Activated CD4-positive, alpha-beta T cell treated with anti-CD3 and anti-CD28 coated beads, Interleukin-2, amount 50 U/mL, for 48 hours (primary cell): ENCODE data around the gene ARHGAP8.
A peak's percentile ranks its signal among the peaks of the same experiment; 100 is the strongest.
"Not testable (repeated sequence)": the region's sequence is repeated elsewhere in the genome, so short reads cannot be mapped to it uniquely, and the experiment has no call there.

Source experiments
- DNase-seq, 2 experiments: peaks; one replicate each; pipeline ENCODE4 v3.0.0-alpha.2; 2020

Gene ARHGAP8

DNA sequence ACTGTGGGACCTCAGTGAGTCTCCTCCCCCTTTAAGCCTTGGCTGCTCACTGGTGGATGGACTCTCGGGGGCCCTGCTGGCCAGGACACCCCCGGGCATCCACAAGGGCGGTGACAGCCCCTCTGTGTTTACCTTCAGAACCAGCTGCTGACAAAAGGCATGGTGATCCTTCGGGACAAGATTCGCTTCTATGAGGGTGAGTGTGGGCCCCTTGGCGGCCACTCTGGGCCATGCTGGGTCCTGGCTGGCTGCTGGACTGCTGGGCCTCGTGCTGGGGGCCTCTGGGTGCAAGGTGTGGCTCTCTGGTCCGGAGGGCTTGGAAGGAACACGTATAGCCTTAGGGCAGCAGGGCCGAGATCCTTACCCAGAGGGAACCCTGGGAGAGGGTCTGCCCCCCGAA, 25.9 kb upstream of the ARHGAP8 start:
- no peak for DNase-seq

DNA sequence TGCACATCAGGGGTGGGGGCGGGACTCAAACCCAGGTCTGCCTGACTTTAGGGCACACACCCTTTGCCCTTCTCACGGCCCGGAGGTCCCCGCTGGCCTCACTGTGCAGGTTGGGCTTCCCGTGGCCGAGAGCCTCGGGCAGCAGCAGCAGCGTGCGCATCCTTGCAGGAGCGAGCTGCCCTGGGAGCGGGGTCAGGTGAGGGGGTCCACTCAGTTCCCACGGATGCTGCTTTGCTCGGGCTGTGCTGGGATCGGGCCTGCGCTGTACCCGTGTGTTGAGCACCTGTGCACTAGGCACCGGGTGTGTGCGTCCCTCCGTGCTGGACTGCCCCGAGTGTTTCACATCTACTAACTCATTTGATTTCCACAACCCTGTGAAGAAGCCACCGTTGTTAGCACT, 25.2 kb upstream of the ARHGAP8 start:
- no peak for DNase-seq

DNA sequence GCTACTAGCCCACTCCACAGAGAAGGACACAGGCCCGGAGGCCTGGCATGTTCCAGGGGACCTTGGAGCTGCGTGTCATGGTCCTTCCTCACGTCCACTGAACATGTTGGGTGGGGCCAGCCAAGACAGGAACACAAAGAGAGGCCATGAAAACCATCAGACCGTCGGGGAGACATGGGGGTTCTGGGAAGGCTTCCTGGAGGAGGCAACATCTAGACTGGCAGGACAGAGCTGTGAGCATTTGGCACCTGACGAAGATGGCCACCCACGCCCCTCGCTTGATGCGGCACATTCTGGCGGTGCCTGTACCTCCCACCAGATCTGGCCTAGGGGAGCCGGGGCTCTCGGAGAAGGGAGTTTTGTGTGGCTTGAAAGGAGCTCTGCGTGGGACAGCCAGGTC, 24.7 kb upstream of the ARHGAP8 start:
- no peak for DNase-seq

DNA sequence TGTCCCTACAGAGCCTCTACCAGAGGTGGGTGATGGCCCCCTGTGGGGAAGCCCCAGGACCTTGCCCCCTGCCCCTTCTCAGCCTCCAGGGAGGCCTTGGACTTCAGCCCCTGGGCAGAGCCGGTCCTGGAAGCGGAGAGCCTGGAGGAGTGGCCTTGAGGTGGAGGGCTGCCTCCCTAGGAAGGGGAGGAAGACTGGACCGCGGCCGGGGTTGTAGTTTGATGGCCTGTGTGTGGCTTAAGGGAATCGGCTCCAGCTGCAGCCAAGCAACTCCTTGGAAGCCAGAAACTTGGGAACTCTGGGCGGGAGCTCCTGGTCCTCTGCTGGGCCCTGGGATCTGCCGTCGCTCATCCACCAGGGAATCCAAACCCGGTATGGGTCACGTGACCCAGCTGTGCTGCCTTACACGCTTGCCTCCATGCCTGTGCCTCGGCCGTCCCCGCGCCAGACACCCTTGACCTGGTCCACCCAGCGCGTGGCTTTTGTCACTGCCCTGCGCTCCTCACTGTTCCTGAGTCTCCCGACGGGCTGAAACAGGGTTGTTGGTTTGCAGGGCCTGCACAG, 23.5 kb upstream of the ARHGAP8 start:
- DNase-seq = no peak

DNA sequence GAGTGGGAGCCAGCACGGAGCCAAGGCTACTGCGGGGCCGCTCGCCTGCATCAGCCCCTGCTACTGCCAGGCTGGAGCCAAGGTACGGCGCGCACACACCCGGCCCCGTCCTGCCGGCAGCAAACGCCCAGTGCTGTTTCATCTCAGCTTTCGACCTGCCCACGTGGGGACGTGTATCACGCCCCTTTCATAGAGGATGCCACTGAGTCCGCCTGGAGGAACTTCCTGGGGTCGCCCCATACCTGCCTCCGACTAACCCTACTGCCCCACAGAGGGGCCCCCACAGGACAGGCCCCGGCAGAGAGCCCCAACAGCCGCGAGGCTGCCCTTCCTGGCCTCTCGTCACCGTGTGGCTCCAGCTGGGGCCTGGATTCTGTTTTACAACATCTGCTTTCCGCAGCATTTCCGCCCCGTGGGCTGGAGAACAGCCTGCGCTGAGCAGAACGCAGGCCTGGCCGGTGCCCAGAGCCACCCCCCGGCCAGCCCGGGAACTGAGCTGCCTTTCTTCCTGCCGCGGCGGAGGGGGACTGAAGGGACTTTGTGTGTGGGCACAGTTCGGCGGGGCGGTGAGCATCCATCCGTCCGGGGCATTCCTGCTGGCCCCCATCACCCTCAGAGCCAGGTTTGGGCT, 22.9 kb upstream of the ARHGAP8 start:
- no peak for DNase-seq

DNA sequence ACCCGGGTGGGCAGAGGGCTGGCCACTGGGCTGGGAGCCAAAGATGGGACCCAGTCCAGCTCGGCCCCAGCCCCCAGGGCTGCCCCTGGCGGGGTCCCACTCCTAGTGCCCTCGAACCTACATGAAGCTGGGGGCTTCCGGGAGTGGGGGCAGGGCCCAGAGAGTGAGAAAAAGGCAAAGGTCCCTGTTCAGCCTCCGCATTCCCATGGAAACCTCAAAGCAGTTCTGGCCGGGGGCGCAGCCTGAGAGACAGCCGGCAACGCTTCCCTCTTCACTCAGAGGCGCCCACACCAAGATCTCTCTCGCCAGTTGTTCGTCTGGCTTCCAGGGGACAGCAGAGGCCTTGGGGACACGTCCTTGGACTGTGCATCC, 22.4 kb upstream of the ARHGAP8 start:
- DNase-seq = no peak

DNA sequence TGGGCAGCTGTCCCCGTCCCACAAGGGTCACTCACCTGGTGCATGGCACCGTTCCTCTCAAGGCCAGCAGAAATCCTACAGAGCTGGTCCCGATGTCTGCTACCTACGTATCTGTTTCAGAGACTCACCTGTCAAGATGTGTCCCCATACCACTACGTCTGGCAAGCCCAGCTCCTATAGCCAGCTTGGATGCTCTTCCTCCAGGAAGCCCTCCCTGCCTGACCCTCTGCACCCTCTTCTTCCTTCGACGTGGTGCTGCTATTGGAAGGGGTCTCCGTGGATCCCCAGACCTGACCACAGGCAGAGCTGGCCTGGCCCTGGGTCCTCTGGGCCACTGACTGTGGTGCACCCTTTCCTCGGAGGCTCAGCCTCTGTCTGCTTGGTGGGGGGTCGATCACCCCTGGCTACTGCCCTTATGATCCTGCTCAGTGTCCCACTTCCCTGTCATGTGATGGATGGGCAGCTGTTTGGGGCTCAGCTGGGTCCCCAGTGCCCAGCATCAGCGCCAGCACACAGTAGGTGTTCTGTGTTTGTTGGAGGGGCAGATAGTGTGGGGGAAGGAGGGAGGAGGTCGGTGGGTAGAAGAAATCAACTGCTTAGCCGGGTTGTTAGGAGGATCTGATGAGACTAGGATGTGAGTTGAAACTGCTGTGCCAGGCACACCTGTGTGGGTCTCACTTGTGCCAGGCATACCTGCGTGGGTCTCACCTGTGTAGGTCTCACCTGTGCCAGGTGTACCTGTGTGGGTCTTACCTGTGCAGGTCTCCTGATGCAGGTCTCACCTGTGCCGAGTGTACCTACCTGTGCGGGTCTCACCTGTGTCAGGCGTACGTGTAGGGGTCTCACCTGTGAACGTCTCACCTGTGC, 21.7 kb upstream of the ARHGAP8 start:
- no peak for DNase-seq

DNA sequence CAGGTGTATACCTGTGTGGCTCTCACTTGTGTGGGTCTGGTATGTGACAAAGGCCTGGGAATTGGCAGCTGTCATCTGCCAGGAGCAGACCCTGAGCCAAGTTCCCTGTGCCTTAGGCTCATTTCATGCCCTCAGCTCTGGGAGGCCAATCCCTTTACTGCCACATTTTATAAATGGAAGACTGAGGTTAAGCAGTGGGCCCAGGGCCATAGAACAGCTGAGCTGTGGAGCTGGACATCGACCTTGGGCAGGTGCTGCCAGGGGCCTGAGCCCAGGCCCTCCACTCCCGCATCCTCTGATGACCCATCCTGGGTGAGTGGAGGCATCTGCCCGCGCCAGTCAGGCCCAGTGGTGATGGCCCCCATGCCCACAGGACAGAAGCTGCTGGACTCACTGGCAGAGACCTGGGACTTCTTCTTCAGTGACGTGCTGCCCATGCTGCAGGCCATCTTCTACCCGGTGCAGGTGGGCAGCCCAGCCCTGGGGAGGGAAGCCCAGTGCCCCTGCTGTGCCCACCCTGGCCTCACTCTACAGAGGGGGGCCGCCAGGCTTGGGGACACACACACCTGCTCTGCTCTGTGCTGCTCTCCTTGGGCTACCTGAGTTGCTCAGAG, 20.9 kb upstream of the ARHGAP8 start:
- no peak for DNase-seq

DNA sequence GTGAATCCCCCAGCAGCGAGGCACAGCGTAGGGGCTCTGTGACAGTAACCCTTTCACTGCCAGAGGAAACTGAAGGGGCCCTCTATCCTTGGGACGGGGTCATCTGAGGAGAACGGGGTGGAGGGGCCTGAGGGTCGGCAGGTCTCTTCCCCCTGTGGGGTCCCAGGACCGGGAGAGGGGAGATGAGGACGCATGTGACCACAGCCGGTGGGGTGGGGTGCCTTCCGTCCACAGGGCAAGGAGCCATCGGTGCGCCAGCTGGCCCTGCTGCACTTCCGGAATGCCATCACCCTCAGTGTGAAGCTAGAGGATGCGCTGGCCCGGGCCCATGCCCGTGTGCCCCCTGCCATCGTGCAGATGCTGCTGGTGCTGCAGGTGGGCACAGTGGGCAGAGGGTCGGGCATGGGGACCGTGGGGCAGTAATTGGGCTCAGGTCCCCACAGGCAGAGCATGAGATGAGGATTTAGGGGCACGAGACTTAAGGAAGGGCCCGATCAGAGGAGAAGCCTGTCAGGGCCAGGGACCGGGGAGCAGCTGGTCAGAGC, 20.3 kb upstream of the ARHGAP8 start:
- no peak for DNase-seq

DNA sequence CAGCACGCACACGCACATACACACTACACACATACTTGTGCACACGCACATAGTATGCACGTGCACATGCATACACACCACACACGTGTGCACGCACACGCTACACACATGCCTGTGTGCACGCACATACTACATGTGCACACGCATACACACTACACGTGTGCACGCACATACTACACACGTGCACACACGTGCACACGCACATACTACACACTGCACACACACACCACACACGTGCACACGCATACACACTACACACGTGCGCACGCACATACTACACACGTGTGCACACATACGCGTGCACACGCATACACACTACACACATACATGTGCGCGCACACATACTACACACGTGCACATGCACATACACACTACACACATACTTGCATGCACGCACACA, 19.7 kb upstream of the ARHGAP8 start:
- DNase-seq = no peak

DNA sequence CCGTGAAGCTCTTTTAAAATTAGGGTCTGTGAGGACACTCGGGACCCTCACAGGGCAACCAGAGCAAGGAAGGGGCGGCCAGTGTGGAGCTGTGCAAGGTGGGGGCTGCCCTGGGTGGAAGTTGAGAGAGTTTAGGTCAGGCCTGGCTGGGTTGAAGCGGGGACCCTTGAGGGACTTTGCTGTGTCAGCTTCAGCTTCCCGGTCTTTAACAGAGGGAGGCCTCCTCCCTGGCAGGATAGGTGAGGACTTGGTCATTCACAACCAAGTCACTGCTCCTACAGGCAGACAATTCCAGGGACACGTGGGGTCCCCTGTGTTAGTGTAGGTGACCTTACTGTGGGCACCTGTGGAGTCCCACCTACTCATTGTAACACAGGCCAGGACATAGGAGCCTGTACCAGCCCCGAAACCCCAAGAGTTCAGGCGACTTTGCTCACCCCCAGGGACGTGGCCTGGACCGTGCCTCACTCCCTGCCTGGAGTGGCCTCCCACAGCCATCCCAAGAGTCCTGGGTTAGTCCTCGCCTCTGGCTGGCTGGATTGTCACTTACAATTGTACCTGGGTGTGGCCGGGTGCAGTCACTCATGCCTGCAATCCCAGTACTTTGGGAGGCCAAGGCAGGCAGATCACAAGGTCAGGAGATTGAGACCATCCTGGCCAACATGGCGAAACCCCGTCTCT, 18.8 kb upstream of the ARHGAP8 start:
- no peak for DNase-seq

DNA sequence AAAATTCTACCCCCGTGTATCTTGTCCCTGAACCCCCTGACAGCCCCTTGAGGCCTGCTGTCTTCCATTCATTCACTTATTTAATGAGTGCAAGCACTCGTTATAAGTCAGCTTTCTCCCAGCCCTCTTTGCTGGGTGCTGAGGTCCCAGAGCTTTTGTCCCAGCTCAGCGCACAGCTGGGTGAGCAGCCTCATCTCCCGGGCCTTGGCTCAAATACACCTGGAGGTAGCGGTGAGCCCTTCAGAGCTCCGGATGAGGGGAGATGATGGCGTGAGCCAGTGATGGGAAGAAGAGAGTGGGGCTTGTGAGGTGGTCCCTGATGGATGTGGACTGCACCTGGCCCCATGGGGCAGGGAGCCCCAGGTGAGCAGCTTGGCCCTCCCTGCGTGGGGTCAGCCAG, 18.1 kb upstream of the ARHGAP8 start:
- DNase-seq = no peak

DNA sequence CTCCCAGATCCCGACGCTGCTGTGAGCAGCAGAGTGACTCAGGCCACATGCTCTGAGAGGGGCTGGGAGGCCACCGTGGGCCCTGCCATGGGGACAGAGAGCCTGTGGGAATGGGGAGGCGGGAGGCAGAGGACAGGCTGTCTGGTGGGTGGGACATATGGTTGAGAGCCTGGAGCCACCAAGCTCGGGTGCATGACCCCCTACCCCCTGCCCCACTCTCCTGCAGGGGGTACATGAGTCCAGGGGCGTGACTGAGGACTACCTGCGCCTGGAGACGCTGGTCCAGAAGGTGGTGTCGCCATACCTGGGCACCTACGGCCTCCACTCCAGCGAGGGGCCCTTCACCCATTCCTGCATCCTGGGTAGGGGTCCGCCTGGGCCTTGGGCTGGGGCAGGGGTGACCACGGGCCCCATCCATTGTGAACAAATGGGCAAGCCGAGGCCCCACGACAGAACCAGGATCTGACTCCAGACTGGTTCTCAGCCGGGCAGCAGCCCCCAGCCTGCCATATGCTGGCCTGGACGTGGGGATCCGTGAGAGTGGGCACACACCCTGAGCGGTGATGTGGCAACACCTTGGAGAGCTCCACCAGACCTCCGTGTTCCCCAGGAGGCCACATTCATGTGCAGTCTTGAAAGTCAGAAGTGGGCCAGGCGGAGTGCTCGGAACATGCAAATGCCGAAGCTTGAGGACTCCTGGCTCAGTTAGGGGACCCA, 17.4 kb upstream of the ARHGAP8 start:
- no peak for DNase-seq

DNA sequence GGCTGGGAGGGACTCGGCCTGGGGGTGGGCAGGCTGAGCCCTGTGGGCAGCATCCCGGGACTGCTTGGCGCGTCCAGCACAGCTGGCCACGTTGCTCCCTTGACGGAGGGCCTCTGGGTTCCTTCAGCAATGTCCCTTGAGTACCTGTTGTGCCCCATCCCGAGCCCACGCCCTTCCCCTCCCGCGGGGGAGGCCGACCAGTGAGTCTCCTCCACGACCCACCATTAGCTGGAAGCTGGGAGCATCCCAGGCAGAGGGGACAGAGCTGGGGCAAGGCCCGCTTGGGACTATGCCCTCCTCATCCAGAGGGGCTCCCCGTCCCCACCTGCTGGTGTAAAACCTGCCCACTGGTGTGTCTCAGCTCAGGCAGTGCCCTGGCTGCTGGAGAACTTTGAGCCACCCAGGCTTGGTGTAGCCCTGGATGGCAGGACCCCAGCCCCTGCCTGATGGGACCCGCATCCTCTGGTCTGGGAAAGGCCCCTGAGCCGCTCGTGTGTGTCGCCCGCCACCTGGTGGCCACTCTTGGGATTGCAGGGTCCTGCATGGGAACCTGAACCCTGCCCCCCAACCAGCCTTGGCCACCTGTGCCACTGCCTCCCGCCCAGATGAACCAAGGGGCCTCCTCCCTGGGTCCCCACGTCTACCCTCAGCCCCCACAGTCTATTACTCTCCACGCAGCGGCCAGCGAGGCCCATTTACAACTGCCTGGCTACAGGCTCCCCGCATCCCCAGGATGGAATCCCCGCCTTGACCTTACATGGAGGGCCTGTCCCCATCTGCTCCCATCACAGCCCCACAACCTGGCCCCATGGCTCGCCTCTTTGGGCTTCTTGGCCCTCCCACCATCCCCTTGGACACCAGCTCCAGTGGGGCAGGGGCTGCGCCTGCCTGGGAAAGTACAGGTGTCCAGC, 16.6 kb upstream of the ARHGAP8 start:
- peak; percentile 87 to 90 for DNase-seq

DNA sequence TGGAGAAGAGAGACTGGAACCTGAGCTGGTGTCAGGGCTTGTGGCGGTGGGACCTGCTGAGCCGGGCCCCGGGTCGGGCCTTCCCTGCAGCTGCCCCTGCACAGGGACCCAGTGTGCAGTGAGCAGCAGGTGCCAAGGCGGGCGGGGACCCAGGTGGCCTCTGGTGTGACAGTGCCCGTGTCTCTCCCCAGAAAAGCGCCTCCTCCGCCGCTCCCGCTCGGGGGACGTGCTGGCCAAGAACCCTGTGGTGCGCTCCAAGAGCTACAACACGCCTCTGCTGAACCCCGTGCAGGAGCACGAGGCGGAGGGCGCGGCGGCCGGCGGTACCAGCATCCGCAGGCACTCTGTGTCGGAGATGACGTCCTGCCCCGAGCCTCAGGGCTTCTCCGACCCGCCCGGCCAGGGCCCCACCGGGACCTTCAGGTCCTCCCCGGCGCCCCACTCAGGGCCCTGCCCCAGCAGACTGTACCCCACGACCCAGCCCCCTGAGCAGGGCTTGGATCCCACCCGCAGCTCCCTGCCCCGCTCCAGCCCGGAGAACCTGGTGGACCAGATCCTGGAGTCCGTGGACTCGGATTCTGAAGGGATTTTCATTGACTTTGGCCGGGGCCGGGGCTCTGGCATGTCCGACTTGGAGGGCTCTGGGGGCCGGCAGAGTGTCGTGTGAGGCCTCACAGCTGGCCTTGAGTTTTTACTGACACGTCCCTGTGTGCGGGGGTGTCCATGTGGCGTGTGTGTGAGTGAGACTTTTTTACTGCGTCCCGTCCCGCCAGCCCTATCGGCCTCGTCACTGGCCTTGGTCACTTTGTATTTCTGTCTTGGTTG, 15.6 kb upstream of the ARHGAP8 start:
- DNase-seq = no peak

DNA sequence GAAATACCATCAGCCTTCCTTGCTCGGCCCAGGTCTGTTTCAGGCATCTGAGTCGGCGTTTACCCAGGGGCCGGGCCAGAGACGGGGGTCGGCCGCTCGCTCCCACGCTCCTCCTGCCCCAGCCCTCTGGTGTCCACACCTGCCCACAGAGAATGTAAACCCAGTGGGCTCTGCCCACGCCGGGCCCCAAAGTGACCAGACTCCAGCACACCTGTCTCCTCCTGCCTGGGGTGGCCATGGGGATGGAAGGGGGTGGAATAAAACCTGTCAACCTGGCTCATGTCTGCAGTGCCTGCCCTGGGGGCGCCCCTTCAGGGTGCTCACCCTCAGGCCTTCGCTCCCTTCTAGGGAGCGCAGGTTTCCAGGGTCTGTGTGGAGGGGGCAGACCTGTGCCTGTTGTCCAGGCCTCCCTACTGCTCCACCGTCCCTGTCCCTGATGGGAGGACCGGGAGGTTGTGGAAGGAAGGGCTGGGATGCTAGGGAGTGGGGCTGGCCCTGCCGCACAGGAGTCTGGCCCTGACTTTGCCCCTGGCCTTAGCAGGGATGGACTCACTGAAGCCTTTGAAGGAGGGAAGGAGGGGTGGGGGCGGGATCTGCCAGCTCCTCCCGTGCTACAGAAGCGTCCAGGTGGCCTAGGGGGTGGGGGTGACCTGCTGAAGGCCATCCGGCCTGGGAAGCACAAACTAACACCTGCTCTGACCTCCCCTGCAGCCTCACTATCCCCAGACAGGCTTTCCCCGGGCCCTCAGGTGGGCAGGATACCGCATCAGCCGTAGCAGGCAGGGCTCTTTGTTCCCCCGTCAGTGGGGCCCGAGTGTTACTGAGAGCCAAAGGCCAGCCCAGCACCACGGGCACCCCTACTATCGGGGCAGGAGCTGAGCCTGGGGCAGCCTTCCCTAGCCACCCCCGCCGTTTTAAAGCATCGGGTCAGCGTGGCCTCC, 14.7 kb upstream of the ARHGAP8 start:
- DNase-seq = no peak

DNA sequence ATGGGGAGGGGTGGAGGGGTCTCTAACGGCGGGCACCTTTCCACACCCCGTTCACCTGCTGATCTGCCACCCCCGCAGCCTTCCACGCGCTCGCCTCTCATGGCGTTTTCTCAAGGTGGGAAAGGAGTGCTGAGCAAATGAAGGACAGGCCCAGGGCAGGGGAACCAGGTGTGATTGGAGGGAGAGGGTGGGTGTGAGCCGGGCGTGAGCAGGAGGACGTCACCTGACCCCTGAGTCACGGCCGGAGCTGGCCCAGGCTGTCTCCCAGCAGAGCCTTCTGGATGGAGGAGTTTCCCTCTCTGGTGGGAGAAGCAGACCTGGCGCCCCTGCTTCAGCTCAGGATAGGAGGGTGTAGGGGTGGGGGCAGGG, 14.0 kb upstream of the ARHGAP8 start:
- DNase-seq = no peak

DNA sequence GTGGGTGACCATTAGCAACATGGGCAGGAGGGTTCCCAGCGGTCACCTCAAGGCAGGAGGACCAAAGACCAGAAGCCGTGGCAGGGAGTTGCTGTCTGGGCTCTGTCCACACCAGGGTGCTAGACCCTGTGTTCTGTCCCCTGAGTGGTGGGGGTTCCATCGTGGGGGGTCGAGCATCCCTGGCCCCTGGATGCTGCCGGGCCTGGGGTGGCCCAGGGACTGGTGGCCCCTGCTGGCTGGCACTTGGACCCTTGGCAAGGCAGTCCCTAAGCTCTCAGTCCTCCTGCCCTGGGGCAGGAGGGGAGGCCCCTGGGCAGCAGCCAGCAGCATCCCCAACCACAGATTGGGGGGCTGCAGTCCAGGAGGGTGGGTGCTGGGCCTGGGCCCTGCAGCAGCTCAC, 13.4 kb upstream of the ARHGAP8 start:
- DNase-seq = no peak

DNA sequence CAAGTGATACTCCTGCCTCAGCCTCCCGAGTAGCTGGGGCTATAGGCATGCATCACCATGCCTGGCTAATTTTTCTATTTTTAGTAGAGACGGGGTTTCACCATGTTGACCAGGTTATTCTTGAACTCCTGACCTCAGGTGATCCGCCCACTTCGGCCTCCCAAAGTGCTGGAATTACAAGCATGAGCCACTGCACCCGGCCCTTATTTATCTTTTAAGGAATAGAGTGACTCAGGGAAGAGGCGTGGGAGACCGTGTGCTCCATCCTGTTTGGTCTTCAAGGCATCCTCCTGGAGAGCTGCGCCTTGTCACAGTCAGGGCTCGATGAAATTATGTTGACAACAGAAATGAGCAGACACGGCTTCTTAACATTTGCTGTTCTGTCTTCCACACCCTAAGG, 12.7 kb upstream of the ARHGAP8 start:
- DNase-seq = not testable (repeated sequence)
